GM12801 (cell line): ENCODE data around the gene GTF2H4.

ENCODE experiments used
- TF ChIP-seq, protein P1 (sequence below): IDR thresholded peaks from one replicate; pipeline ENCODE4 v1.5.1; 2011; ENCODE audit warnings: control low read depth; ENCODE audit not compliant: insufficient read length; ENCODE audit errors: extremely low read depth

The GTF2H4 gene

DNA sequence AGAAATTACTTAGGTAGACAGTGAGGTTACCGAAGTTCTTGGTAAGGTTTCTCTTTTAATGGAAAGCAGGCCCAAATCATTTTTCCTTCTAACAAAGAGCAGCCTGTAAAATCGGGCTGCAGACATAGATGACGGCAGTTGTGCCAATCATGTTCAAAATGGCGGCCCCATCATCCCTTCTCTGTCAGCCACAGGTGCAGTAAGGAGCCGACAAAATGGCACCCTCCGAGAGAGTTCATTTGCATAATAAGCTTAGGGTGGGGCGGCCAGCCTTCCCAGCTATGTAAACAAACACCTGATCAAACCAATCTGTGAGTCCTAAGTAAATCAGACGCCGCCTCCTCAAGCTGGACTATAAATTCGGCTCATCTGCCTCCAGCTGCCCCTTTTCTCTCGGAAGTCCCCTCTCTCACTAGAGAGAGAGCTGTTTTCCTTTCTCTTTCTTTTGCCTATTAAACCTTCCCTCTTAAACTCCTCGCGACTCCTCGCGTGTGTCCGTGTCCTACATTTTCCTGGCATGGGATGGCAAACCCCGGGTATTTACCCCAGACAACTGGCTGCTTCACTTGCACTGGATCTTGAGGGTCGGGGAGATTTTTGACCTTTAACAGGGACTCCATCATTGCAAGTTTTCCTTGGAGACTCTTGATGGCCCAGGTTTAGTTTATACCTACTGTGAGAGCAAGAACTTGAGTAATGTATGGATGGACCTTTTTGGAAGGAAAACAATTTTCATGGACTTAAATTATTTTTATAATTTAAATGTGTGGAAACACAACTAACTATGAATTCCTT is 32.6 kb upstream of the GTF2H4 start:
- TF ChIP-seq, protein P1, sequence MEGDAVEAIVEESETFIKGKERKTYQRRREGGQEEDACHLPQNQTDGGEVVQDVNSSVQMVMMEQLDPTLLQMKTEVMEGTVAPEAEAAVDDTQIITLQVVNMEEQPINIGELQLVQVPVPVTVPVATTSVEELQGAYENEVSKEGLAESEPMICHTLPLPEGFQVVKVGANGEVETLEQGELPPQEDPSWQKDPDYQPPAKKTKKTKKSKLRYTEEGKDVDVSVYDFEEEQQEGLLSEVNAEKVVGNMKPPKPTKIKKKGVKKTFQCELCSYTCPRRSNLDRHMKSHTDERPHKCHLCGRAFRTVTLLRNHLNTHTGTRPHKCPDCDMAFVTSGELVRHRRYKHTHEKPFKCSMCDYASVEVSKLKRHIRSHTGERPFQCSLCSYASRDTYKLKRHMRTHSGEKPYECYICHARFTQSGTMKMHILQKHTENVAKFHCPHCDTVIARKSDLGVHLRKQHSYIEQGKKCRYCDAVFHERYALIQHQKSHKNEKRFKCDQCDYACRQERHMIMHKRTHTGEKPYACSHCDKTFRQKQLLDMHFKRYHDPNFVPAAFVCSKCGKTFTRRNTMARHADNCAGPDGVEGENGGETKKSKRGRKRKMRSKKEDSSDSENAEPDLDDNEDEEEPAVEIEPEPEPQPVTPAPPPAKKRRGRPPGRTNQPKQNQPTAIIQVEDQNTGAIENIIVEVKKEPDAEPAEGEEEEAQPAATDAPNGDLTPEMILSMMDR = no peak

DNA sequence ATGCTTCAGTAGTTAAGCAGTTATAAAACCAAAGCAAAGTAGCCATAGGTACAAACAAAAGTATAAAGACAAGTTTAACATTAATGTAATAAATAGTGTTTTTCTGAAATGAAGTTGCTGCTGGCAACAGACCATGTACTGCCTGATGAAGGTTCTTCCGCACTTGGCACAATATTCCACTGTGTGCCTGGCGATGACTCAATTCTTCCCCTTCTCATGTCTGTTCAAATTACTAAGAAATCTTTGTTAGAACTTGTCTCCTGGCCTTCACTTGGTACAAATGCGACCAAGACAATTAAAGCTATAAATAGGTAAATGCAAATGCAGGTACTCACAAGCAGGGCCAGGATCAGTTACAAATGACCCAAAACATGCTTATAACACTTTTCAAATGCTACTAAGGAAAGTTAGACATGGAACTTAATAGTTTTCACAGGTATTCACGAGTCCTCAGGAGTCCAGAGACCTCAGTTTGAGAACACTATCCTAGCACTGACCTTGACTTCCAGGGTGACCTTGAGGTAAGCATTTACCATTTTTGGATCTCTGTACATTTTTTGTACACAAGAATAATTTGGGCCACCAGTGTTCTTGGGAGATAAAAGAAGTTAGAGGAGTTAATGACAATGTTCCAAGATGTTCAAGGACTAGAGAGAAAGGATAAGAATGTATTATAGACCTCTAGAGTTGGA is 31.8 kb upstream of the GTF2H4 start:
- TF ChIP-seq, protein P1 = no peak

DNA sequence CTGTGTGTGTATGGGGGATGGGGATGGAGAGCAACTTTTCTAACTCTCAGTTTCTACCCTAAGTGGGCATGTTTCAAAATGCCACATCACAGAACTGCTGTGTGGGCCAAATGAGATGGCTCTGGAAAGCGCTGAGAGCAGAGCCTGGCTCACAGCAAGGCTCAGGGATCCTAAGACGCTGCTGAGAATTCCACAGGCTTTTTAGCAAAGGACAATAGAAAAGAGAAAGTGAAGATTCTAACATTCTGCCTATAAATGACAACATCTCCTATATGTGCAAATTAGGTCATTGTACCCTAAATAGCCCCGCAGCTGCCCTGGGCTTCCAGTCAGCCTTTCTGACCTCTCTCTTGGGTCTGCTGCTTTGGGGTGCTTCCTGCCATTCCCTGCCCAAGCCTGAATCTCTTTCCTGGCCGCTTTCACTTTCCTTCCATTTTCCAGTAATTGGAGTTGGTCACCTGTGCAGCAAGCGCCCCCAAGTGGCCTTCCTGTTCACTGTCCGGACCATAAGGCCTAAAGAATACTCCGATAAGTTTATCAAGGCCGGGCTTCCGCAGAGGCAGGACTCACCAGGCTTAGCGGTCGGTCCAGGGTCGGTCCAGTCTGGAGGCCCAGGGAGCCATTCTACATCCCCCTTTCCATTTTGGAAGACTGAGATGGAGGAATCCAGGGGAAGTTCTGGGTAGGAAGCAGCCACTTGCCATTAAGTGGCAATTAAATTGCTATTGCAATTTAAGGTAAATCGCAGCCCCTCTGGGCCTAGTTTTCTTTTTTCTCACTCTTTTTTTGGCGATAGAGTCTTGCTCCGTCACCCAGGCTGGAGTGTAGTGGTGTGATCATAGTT is 30.4 kb upstream of the GTF2H4 start:
- TF ChIP-seq, protein P1 = no peak

DNA sequence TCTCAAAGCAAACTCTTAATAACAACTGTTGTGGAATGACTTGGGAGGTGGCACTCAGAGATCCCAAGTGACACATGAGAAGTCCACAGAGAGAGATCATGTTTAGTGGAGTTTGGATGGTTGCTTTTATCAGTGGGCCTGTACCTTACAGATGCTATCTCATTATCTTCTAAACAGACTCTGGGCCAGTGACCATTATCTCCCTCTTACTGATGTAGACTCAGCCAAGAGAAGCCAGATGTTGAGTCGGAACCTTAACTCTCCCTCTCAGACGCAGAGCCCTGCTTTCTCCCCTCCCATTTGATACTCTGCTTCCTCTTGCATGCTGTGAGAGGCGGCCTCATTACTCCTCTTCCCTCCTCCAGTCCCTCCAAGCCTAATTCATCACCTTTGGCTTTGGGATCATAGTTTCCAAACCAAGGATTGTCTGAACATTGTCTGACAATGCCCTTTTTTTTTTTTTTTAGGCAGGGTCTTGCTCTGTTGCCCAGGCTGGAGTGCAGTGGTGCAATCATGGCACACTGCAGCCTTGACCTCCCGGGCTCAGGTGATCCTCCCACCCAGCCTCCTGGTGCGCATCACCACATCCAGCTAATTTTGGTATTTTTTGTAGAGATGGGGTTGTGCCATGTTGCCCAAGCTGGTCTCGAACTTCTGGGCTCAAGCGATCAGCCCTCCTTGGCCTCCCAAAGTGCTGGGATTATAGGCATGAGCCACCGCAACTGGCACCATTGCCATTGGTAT is 28.2 kb upstream of the GTF2H4 start:
- TF ChIP-seq, protein P1 = no peak

DNA sequence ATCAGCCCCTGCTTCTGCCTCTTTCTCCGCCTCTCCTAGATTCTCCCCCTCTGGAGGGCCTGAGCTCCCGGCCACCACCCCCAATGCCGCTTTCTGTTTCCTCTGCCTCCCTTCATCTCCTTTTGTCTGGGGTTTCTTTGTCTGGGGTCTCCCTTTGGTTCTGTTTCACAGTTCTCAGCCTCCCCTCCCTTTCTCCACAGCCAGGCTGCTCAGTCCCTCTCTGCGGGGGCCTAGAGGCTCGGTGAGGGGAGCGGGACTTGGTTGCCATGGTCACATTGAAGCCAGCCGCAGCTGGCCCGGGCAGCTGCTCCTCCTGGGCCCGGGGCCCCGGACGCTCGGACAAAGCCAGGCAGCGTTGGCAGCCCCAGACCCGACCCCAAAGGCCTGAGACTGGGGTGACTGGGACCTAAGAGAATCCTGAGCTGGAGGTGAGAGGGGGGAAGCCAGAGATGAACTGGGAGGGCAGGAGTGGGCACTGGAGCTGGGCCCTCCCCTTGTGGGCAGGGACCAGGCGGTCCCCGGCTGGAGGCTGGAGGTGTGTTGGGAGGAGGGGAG is 27.2 kb upstream of the GTF2H4 start:
- TF ChIP-seq, protein P1 = no peak

DNA sequence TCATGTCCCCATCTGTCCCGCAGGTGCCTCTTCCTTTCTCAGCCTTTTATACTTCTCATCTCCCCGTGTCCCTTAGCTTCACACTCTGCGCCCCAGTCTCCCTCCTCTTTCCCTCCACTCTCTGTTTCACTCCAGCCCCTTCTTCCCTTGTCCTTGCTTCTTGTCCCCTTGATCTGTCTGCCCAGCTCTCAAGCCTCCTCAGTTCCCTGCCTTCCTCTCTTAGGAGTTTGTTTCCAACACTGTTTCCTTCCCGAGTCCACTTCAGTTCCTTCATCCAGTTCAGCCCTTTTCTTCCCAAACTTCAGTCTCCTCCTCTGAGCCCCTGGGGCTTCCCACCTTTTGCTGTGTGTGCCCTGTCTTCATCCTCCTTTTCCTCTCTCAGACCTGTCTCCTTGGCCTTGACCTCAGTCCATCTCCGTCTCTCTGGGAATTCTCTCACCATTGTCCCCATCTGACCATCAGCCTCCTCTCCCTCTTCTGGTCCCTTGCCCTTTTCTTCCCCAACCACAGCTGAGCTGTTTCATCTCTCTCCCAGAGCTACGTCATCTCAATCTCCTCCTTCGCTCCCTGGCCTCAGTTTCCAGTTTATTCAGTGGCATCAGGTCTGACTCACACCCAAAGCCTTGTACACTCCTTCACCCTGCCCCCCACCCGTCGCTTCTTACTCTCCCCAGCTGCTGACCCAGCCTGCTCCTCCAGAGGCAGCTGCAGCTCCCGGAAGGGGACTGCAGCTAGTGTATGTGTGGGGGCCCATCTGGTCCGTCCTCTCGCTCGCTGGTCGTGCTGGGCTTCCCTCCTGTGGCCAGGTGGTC is 26.4 kb upstream of the GTF2H4 start:
- TF ChIP-seq, protein P1 = no peak
